ENCODE measurements around the gene TBC1D1.

Gene TBC1D1

GRCh38 chr4:38145741-38146140 lies 254.9 kb downstream of the TBC1D1 start:
- H3K4me3 ChIP-seq (ENCODE audit: low read length) = no peak overlapping the region
- no peaks in the 10 kb centered on the region for H3K27me3 ChIP-seq (ENCODE audit: control insufficient read depth, low read length)
- TF ChIP-seq CTCF (IDR thresholded peaks at IDR 0.05; ENCODE audit: low read depth, low read length, poor library complexity, severe bottlenecking) (no peak), EZH2phosphoT487 (IDR thresholded peaks at IDR 0.05; ENCODE audit: borderline replicate concordance, low read length) (no peak)
- no peaks in the 10 kb centered on the region; the same call in 1 of the 2 replicates for H3F3A ChIP-seq (ENCODE audit: control insufficient read depth, insufficient read depth)
- H3K9me3 ChIP-seq (ENCODE audit: control insufficient read depth, insufficient read depth, low read length) = no peaks in the 10 kb centered on the region
- H3K27ac ChIP-seq (ENCODE audit: low read depth, low read length) = no peak overlapping the region
- no peaks in the 10 kb centered on the region for H3K9me2 ChIP-seq (replicated peaks; ENCODE audit: control insufficient read depth, low read length)
- no peaks in the 10 kb centered on the region for H3K4me1 ChIP-seq (ENCODE audit: control insufficient read depth, low read length)
- no peak overlapping the region for H3K4me2 ChIP-seq (ENCODE audit: low read length)
- H3K79me2 ChIP-seq (ENCODE audit: control insufficient read depth, low read length) = no peaks in the 10 kb centered on the region
- H3K36me3 ChIP-seq (ENCODE audit: control insufficient read depth, low read length) = no peaks in the 10 kb centered on the region; the same call in 1 of the 2 replicates
- no peaks in the 10 kb centered on the region for H4K20me1 ChIP-seq (ENCODE audit: control insufficient read depth, insufficient read depth, low read depth, low read length)

GRCh38 chr4:38146383-38146782 lies 255.5 kb downstream of the TBC1D1 start:
- Histone ChIP-seq H3K27ac (ENCODE audit: low read depth, low read length) (no peak overlapping the region), H3K27me3 (ENCODE audit: control insufficient read depth, low read length) (no peaks in the 10 kb centered on the region), H3K9me3 (ENCODE audit: control insufficient read depth, insufficient read depth, low read length) (no peaks in the 10 kb centered on the region), H3F3A (ENCODE audit: control insufficient read depth, insufficient read depth) (no peaks in the 10 kb centered on the region; the same call in 1 of the 2 replicates), H3K4me1 (ENCODE audit: control insufficient read depth, low read length) (no peaks in the 10 kb centered on the region), H3K79me2 (ENCODE audit: control insufficient read depth, low read length) (no peaks in the 10 kb centered on the region), H3K36me3 (ENCODE audit: control insufficient read depth, low read length) (no peaks in the 10 kb centered on the region), H4K20me1 (ENCODE audit: control insufficient read depth, insufficient read depth, low read depth, low read length) (no peaks in the 10 kb centered on the region), H3K4me3 (ENCODE audit: low read length) (no peak overlapping the region), H3K4me2 (ENCODE audit: low read length) (no peak overlapping the region), H3K9me2 (replicated peaks; ENCODE audit: control insufficient read depth, low read length) (no peaks in the 10 kb centered on the region)
- TF ChIP-seq EZH2phosphoT487 (IDR thresholded peaks at IDR 0.05; ENCODE audit: borderline replicate concordance, low read length) (no peak), CTCF (IDR thresholded peaks at IDR 0.05; ENCODE audit: low read depth, low read length, poor library complexity, severe bottlenecking) (no peak)

- Histone ChIP-seq H3K27me3 (ENCODE audit: control insufficient read depth, low read length) (peaks cover 8% of the 10 kb centered on the region), H3K9me3 (ENCODE audit: control insufficient read depth, insufficient read depth, low read length) (no peaks in the 10 kb centered on the region), H3K79me2 (ENCODE audit: control insufficient read depth, low read length) (no peaks in the 10 kb centered on the region), H3K4me1 (ENCODE audit: control insufficient read depth, low read length) (peaks cover 4% of the 10 kb centered on the region; the same call in 1 of the 2 replicates), H3K9me2 (replicated peaks; ENCODE audit: control insufficient read depth, low read length) (no peaks in the 10 kb centered on the region), H3K4me3 (ENCODE audit: low read length) (no peak overlapping the region), H4K20me1 (ENCODE audit: control insufficient read depth, insufficient read depth, low read depth, low read length) (no peaks in the 10 kb centered on the region), H3K4me2 (ENCODE audit: low read length) (no peak overlapping the region), H3K27ac (ENCODE audit: low read depth, low read length) (no peak overlapping the region), H3K36me3 (ENCODE audit: control insufficient read depth, low read length) (no peaks in the 10 kb centered on the region), H3F3A (ENCODE audit: control insufficient read depth, insufficient read depth) (no peaks in the 10 kb centered on the region; the same call in 1 of the 2 replicates)
- no peak for TF ChIP-seq CTCF (IDR thresholded peaks at IDR 0.05; ENCODE audit: low read depth, low read length, poor library complexity, severe bottlenecking)
- TF ChIP-seq EZH2phosphoT487 (IDR thresholded peaks at IDR 0.05; ENCODE audit: borderline replicate concordance, low read length) = no peak
These were observed 258.6 kb downstream of the TBC1D1 start for GRCh38 chr4:38149472-38149996.

Measured in DOHH2 (cell line).